Effector CD4-positive, alpha-beta T cell (primary cell): ENCODE data around the gene IPO9.

Experiments
- DNase-seq: peaks from one replicate; pipeline ENCODE4 v3.0.0-alpha.2; 2020
- total RNA-seq: gene quantifications from one replicate; lab custom pipeline; 2026; lab: John Stamatoyannopoulos, UW

Gene IPO9
- total RNA-seq: 88.0 reads per million, percentile 80 among the genes with 10 or more reads in this experiment

- peak; percentile 92 for DNase-seq
Measured at GRCh38 chr1:201828820-201829774, at the start of gene IPO9. TSS of gene IPO9 (plus strand) at chr1:201829157. CDS start at chr1:201829210, 53 bp downstream.

- no peak for DNase-seq
Measured at GRCh38 chr1:201779351-201779880, 49.5 kb upstream of the IPO9 start.

GRCh38 chr1:201780952-201781351 is 48.0 kb upstream of the IPO9 start:
- no peak for DNase-seq

- no peak for DNase-seq
Measured at GRCh38 chr1:201781437-201781836, 47.5 kb upstream of the IPO9 start.

GRCh38 chr1:201782353-201782752 is 46.6 kb upstream of the IPO9 start:
- DNase-seq: no peak

- DNase-seq: no peak
Measured at GRCh38 chr1:201783058-201783457, 45.9 kb upstream of the IPO9 start.

- no peak for DNase-seq
Measured at GRCh38 chr1:201783572-201783971, 45.4 kb upstream of the IPO9 start.

GRCh38 chr1:201785291-201785690 is 43.7 kb upstream of the IPO9 start:
- DNase-seq: no peak

- no peak for DNase-seq
Measured at GRCh38 chr1:201786824-201787223, 42.1 kb upstream of the IPO9 start.

- no peak for DNase-seq
Measured at GRCh38 chr1:201788296-201788695, 40.7 kb upstream of the IPO9 start.

- no peak for DNase-seq
Measured at GRCh38 chr1:201789245-201789644, 39.7 kb upstream of the IPO9 start.

- DNase-seq: no peak
Measured at GRCh38 chr1:201790261-201790660, 38.7 kb upstream of the IPO9 start.

- DNase-seq: no peak
Measured at GRCh38 chr1:201791051-201791778, 37.7 kb upstream of the IPO9 start.

GRCh38 chr1:201791779-201792173 is 37.2 kb upstream of the IPO9 start:
- DNase-seq: no peak

- DNase-seq: peak; percentile 23
Measured at GRCh38 chr1:201792534-201793305, 36.2 kb upstream of the IPO9 start.

- no peak for DNase-seq
Measured at GRCh38 chr1:201793306-201793925, 35.5 kb upstream of the IPO9 start.

GRCh38 chr1:201795066-201795465 is 33.9 kb upstream of the IPO9 start:
- DNase-seq: no peak

- DNase-seq: no peak
Measured at GRCh38 chr1:201800246-201800645, 28.7 kb upstream of the IPO9 start.

GRCh38 chr1:201806801-201807200 is 22.2 kb upstream of the IPO9 start:
- DNase-seq: no peak

GRCh38 chr1:201807958-201808632 is 20.9 kb upstream of the IPO9 start:
- no peak for DNase-seq

GRCh38 chr1:201808633-201808990 is 20.3 kb upstream of the IPO9 start:
- DNase-seq: no peak

- no peak for DNase-seq
Measured at GRCh38 chr1:201809876-201810275, 19.1 kb upstream of the IPO9 start.
